CD14-positive monocyte (primary cell): ENCODE measurements around the gene BATF3. TPM values are rescaled to one million over a fixed set of nuclear protein-coding genes. Genes with fewer than 3 reads are reported as not detected.

Experiments used
- DNase-seq, 3 donors: peaks; one replicate each; pipeline ENCODE4 v3.0.0-alpha.2; 2011 to 2022
- H2AFZ ChIP-seq: 2 replicates; pipeline ENCODE4 v1.6.0; 2012; ENCODE audit warnings: mild to moderate bottlenecking, low read depth, low read length, inconsistent platforms; ENCODE audit not compliant: insufficient read depth, poor library complexity, severe bottlenecking
- H3K27ac ChIP-seq, 2 donors: 1 replicate in 1 of 2; 2 replicates in 1 of 2; pipeline ENCODE4 v1.5.1; 2012 to 2013; ENCODE audit warnings: low read length in 2 of 2, control low read depth in 1 of 2, inconsistent platforms in 1 of 2, low read depth in 1 of 2, mild to moderate bottlenecking in 1 of 2
- H3K27me3 ChIP-seq, 2 donors: one replicate each; pipeline versions ENCODE4 v1.6.0 to v1.6.1; 2011 to 2013; ENCODE audit warnings: low read length in 2 of 2; ENCODE audit not compliant: control insufficient read depth in 2 of 2, insufficient read depth in 2 of 2
- H3K36me3 ChIP-seq, 2 donors: replicated peaks in 1 of 2; 1 replicate in 1 of 2; 2 replicates in 1 of 2; pipeline versions ENCODE4 v1.5.1 to v1.6.1; 2012 to 2013; ENCODE audit warnings: low read length in 2 of 2, control low read depth in 1 of 2, inconsistent platforms in 1 of 2, mild to moderate bottlenecking in 1 of 2; ENCODE audit not compliant: insufficient read depth in 2 of 2, control insufficient read depth in 1 of 2
- H3K4me1 ChIP-seq, 2 donors: 1 replicate in 1 of 2; 2 replicates in 1 of 2; pipeline versions ENCODE4 v1.5.1 to v1.6.1; 2012 to 2013; ENCODE audit warnings: low read length in 2 of 2, control low read depth in 1 of 2, inconsistent platforms in 1 of 2, mild to moderate bottlenecking in 1 of 2, moderate library complexity in 1 of 2; ENCODE audit not compliant: insufficient read depth in 2 of 2, control insufficient read depth in 1 of 2
- H3K4me2 ChIP-seq: replicated peaks from 2 replicates; pipeline ENCODE3; 2012; ENCODE audit warnings: low read length, moderate library complexity, mild to moderate bottlenecking; ENCODE audit not compliant: poor library complexity, severe bottlenecking; ENCODE audit errors: extremely low read depth
- H3K4me3 ChIP-seq, 3 experiments: fragments of 200-600 bp in 1 of 3; sonication (generic) in 1 of 3; replicated peaks in 1 of 3; 1 replicate in 2 of 3; 2 replicates in 1 of 3; pipeline ENCODE4 v1.5.1; 2011 to 2013; ENCODE audit warnings: low read length in 3 of 3, mild to moderate bottlenecking in 3 of 3, control low read depth in 2 of 3, low read depth in 2 of 3, inconsistent platforms in 1 of 3, moderate library complexity in 1 of 3
- H3K79me2 ChIP-seq: 2 replicates; pipeline ENCODE4 v1.6.0; 2012; ENCODE audit warnings: mild to moderate bottlenecking, control low read depth, inconsistent platforms, low read length, moderate library complexity; ENCODE audit not compliant: insufficient read depth
- H3K9ac ChIP-seq: 2 replicates; pipeline ENCODE4 v1.6.0; 2017; ENCODE audit warnings: low read length, mild to moderate bottlenecking; ENCODE audit not compliant: insufficient read depth, poor library complexity, severe bottlenecking
- H3K9me3 ChIP-seq, 2 donors: replicated peaks in 1 of 2; 1 replicate in 1 of 2; 2 replicates in 1 of 2; pipeline versions ENCODE4 v1.5.1 to v1.6.1; 2012 to 2013; ENCODE audit warnings: low read length in 2 of 2, control low read depth in 1 of 2; ENCODE audit not compliant: control insufficient read depth in 1 of 2, insufficient read depth in 1 of 2
- H4K20me1 ChIP-seq: 2 replicates; pipeline ENCODE4 v1.6.0; 2012; ENCODE audit warnings: mild to moderate bottlenecking, low read length, control low read depth, moderate library complexity; ENCODE audit not compliant: insufficient read depth
- H3K27ac Mint-ChIP-seq, 7 donors: one replicate each; pipeline ENCODE4 v1.8.0; 2020; ENCODE audit warnings: mild to moderate bottlenecking in 7 of 7, mixed read lengths in 7 of 7, moderate library complexity in 6 of 7, inconsistent platforms in 2 of 7
- H3K27me3 Mint-ChIP-seq, 3 donors: one replicate each; pipeline ENCODE4 v1.8.0; 2021 to 2022; ENCODE audit warnings: low read depth in 3 of 3, mild to moderate bottlenecking in 3 of 3, mixed read lengths in 3 of 3, moderate library complexity in 3 of 3, inconsistent platforms in 1 of 3
- H3K36me3 Mint-ChIP-seq, 2 donors: one replicate each; pipeline ENCODE4 v1.8.0; 2020; ENCODE audit warnings: mixed read lengths in 2 of 2, inconsistent platforms in 1 of 2, mild to moderate bottlenecking in 1 of 2
- H3K4me1 Mint-ChIP-seq: one replicate; pipeline ENCODE4 v1.8.0; 2020; ENCODE audit warnings: mild to moderate bottlenecking, mixed read lengths
- H3K4me3 Mint-ChIP-seq, 2 donors: one replicate each; pipeline ENCODE4 v1.8.0; 2020; ENCODE audit warnings: mild to moderate bottlenecking in 2 of 2, mixed read lengths in 2 of 2, moderate library complexity in 1 of 2
- H3K9me3 Mint-ChIP-seq, 7 donors: one replicate each; pipeline ENCODE4 v1.8.0; 2020 to 2022; ENCODE audit warnings: mixed read lengths in 7 of 7, mild to moderate bottlenecking in 6 of 7, moderate library complexity in 6 of 7, inconsistent platforms in 2 of 7
- CTCF ChIP-seq: fragments of 200-600 bp; IDR thresholded peaks from one replicate; pipeline ENCODE4 v1.8.0; 2022; ENCODE audit warnings: antibody characterized with exemption, mild to moderate bottlenecking
- WGBS: methylation state at CpG from one replicate; pipeline ENCODE4 v1.1.5; 2013; ENCODE audit warnings: missing lambda C conversion rate; ENCODE audit not compliant: insufficient coverage; 5-methylcytosine and 5-hydroxymethylcytosine counted together
- intact Hi-C, 2 donors: fragments of 100-400 bp; cut with micrococcal nuclease; formaldehyde crosslinking; loops; one replicate each; pipeline versions ENCODE4 v1.15.0 to v1.15.1; 2023
- polyA plus RNA-seq, 3 donors: library from polyadenylated mRNA; depleted of rRNA in 1 of 3; unstranded in 2 of 3; stranded (reverse) in 1 of 3; fragments of 300-500 nt in 2 of 3; fragments of >200 nt in 1 of 3; fragmentation: Illumina TruSeq in 2 of 3; gene quantifications; 1 replicate in 2 of 3; 2 replicates in 1 of 3; pipeline ENCODE4 v1.2.3, GENCODE V29; 2012 to 2021

The BATF3 gene
- polyA plus RNA-seq, 3 donors, result 9.3 to 34.7 (median 15.1) TPM

GRCh38 chr1:212745303-212745702 is 45.7 kb upstream of the BATF3 start:
- H3K36me3 ChIP-seq, result peaks cover 0 to 18% of the 10 kb centered on the region in 2 donors
- peaks cover 2 to 10% (median 6%) of the 10 kb centered on the region in 7 donors for H3K9me3 Mint-ChIP-seq
- no peak overlapping the region for H3K27ac Mint-ChIP-seq
- H3K79me2 ChIP-seq, result peaks cover 41% of the 10 kb centered on the region
- no peak overlapping the region for H3K4me3 ChIP-seq
- intact Hi-C loops, result no loop called here
- H3K4me3 Mint-ChIP-seq, result no peak overlapping the region
- no peak overlapping the region for H3K4me2 ChIP-seq
- H3K27ac ChIP-seq, result no peak overlapping the region
- H3K9ac ChIP-seq, result no peak overlapping the region
- H3K4me1 ChIP-seq, result peaks cover 8 to 10% of the 10 kb centered on the region in 2 donors
- H3K27me3 ChIP-seq, result no peaks in the 10 kb centered on the region
- peaks cover 3% of the 10 kb centered on the region for H4K20me1 ChIP-seq
- H3K4me1 Mint-ChIP-seq, result peaks cover 6% of the 10 kb centered on the region
- H2AFZ ChIP-seq, result no peak overlapping the region
- H3K9me3 ChIP-seq, result no peaks in the 10 kb centered on the region
- TF ChIP-seq CTCF, result no peak
- peaks cover 0 to 2% (median 0%) of the 10 kb centered on the region in 3 donors for H3K27me3 Mint-ChIP-seq
- H3K36me3 Mint-ChIP-seq, result peaks cover 17 to 21% of the 10 kb centered on the region in 2 donors
- no peak for DNase-seq

GRCh38 chr1:212743901-212744475 is 44.3 kb upstream of the BATF3 start:
- H3K4me3 ChIP-seq, result no peak overlapping the region
- H3K4me3 Mint-ChIP-seq, result no peak overlapping the region
- no peak for DNase-seq

More at GRCh38 chr1:212743901-212744475, 44.3 kb upstream of the BATF3 start:
- intact Hi-C loops, result no loop called here
- Mint-ChIP-seq H3K27me3 (peaks cover 0 to 2% (median 0%) of the 10 kb centered on the region in 3 donors), H3K36me3 (peaks cover 21% of the 10 kb centered on the region in 2 donors), H3K9me3 (peaks cover 2 to 9% (median 6%) of the 10 kb centered on the region in 7 donors), H3K27ac (no peak overlapping the region), H3K4me1 (no peaks in the 10 kb centered on the region)
- Histone ChIP-seq H3K4me2 (no peak overlapping the region), H3K9ac (no peak overlapping the region), H4K20me1 (peaks cover 6% of the 10 kb centered on the region), H3K4me1 (no peaks in the 10 kb centered on the region), H3K9me3 (no peaks in the 10 kb centered on the region), H3K27ac (no peak overlapping the region), H3K27me3 (no peaks in the 10 kb centered on the region), H3K79me2 (peaks cover 29% of the 10 kb centered on the region), H3K36me3 (peaks cover 1 to 22% of the 10 kb centered on the region in 2 donors), H2AFZ (no peak overlapping the region)
- TF ChIP-seq CTCF, result no peak
- WGBS, result 96% methylated on average over 3 of the region's 4 CpGs
